ENCODE data around the gene DOCK9.

Gene DOCK9

GRCh38 chr13:98947925-98948324, 29.9 kb downstream of the DOCK9 start:
- no peaks in the 10 kb centered on the region for H3K4me1 ChIP-seq
- no peak for TF ChIP-seq CTCF (IDR thresholded peaks at IDR 0.05)
- H3K36me3 ChIP-seq, result no peaks in the 10 kb centered on the region
- no peaks in the 10 kb centered on the region for H3K9me3 ChIP-seq
- no peaks in the 10 kb centered on the region for H3K27me3 ChIP-seq
- no peak overlapping the region for H3K27ac ChIP-seq
- intact Hi-C loops (cut with DNase I; ENCODE audit: low total_unique reads), result no loop called here
- no peak for DNase-seq
- no peak overlapping the region for H3K4me3 ChIP-seq

GRCh38 chr13:98945863-98946605, 31.8 kb downstream of the DOCK9 start:
- Histone ChIP-seq H3K4me1 (no peaks in the 10 kb centered on the region), H3K27ac (no peak overlapping the region)
- intact Hi-C loops (cut with DNase I; ENCODE audit: low total_unique reads), result no loop called here

GRCh38 chr13:98944336-98944735, 33.5 kb downstream of the DOCK9 start:
- Histone ChIP-seq H3K27me3 (no peaks in the 10 kb centered on the region), H3K9me3 (no peaks in the 10 kb centered on the region), H3K27ac (no peak overlapping the region), H3K36me3 (no peaks in the 10 kb centered on the region), H3K4me3 (no peak overlapping the region), H3K4me1 (no peaks in the 10 kb centered on the region)
- DNase-seq, result no peak
- no peak for TF ChIP-seq CTCF (IDR thresholded peaks at IDR 0.05)
- intact Hi-C loops (cut with DNase I; ENCODE audit: low total_unique reads), result no loop called here

More at GRCh38 chr13:98945863-98946605, 31.8 kb downstream of the DOCK9 start:
- TF ChIP-seq CTCF (IDR thresholded peaks at IDR 0.05), result no peak
- no peak overlapping the region for H3K4me3 ChIP-seq
- no peaks in the 10 kb centered on the region for H3K9me3 ChIP-seq
- DNase-seq, result no peak
- H3K36me3 ChIP-seq, result no peaks in the 10 kb centered on the region
- no peaks in the 10 kb centered on the region for H3K27me3 ChIP-seq

GRCh38 chr13:98942997-98943396, 34.9 kb downstream of the DOCK9 start:
- no peaks in the 10 kb centered on the region for H3K36me3 ChIP-seq
- intact Hi-C loops (cut with DNase I; ENCODE audit: low total_unique reads), result no loop called here
- TF ChIP-seq CTCF (IDR thresholded peaks at IDR 0.05), result no peak

GRCh38 chr13:98942485-98942884, 35.4 kb downstream of the DOCK9 start:
- Histone ChIP-seq H3K4me1 (peaks cover 0 to 5% (median 0%) of the 10 kb centered on the region in 4 donors), H3K9me3 (no peaks in the 10 kb centered on the region), H3K27me3 (no peaks in the 10 kb centered on the region), H3K36me3 (no peaks in the 10 kb centered on the region), H3K27ac (no peak overlapping the region), H3K4me3 (no peak overlapping the region)
- no peak for TF ChIP-seq CTCF (IDR thresholded peaks at IDR 0.05)
- intact Hi-C loops (cut with DNase I; ENCODE audit: low total_unique reads), result no loop called here
- DNase-seq, result no peak

More at GRCh38 chr13:98942997-98943396, 34.9 kb downstream of the DOCK9 start:
- no peak for DNase-seq
- H3K9me3 ChIP-seq, result no peaks in the 10 kb centered on the region
- H3K4me1 ChIP-seq, result peaks cover 0 to under 1% (median 0%) of the 10 kb centered on the region in 4 donors
- no peaks in the 10 kb centered on the region for H3K27me3 ChIP-seq
- no peak overlapping the region for H3K27ac ChIP-seq
- no peak overlapping the region for H3K4me3 ChIP-seq

All from tibial artery (tissue), 4 donors.